Measurements from ENCODE around the gene OR8U1.

OR8U1 gene

GRCh38 chr11:56375324-56375723 is at the start of gene OR8U1:
Gene OR8U1 (plus strand): TSS chr11:56375624. CDS start chr11:56375624, 0 bp downstream.
- no peak for TF ChIP-seq ZFX (IDR thresholded peaks at IDR 0.05)
- no peak for TF ChIP-seq CTCF (conservative IDR thresholded peaks at IDR 0.05)
- H3K27ac ChIP-seq: no peak within 1 kb of the TSS

GRCh38 chr11:56331861-56332491 is 43.4 kb upstream of the OR8U1 start:
- TF ChIP-seq CTCF (conservative IDR thresholded peaks at IDR 0.05): no peak
- TF ChIP-seq ZFX (IDR thresholded peaks at IDR 0.05): no peak
- H3K27ac ChIP-seq: peak overlapping the region; percentile 38; the same call in 1 of the 2 replicates

GRCh38 chr11:56333156-56333555 is 42.3 kb upstream of the OR8U1 start:
- no peak overlapping the region for H3K27ac ChIP-seq
- TF ChIP-seq ZFX (IDR thresholded peaks at IDR 0.05) (no peak), CTCF (conservative IDR thresholded peaks at IDR 0.05) (no peak)

- H3K27ac ChIP-seq: no peak overlapping the region
- TF ChIP-seq CTCF (conservative IDR thresholded peaks at IDR 0.05) (no peak), ZFX (IDR thresholded peaks at IDR 0.05) (no peak)
Measured at GRCh38 chr11:56340289-56340688, 35.1 kb upstream of the OR8U1 start.

- no peak within 1 kb of the TSS for H3K27ac ChIP-seq
- TF ChIP-seq ZFX (IDR thresholded peaks at IDR 0.05) (no peak), CTCF (conservative IDR thresholded peaks at IDR 0.05) (no peak)
Measured at GRCh38 chr11:56345739-56346138, 29.7 kb upstream of the OR8U1 start, which contains the start of gene OR8K1. Gene OR8K1 (plus strand): TSS chr11:56346039. CDS start chr11:56346039, 0 bp downstream.

- H3K27ac ChIP-seq: no peak within 1 kb of the TSS
- TF ChIP-seq ZFX (IDR thresholded peaks at IDR 0.05) (no peak), CTCF (conservative IDR thresholded peaks at IDR 0.05) (no peak)
Measured at GRCh38 chr11:56353991-56354390, 21.4 kb upstream of the OR8U1 start, which contains the start of gene OR8J1. Gene OR8J1 (plus strand): TSS chr11:56354291. CDS start chr11:56360247, 5,956 bp downstream.

GRCh38 chr11:56380120-56380519 is 4.7 kb downstream of the OR8U1 start:
- TF ChIP-seq ZFX (IDR thresholded peaks at IDR 0.05): no peak
- no peak overlapping the region for H3K27ac ChIP-seq

GRCh38 chr11:56394381-56394780 is 19.0 kb downstream of the OR8U1 start:
- TF ChIP-seq ZFX (IDR thresholded peaks at IDR 0.05): no peak
- TF ChIP-seq CTCF (conservative IDR thresholded peaks at IDR 0.05): no peak

More at GRCh38 chr11:56394381-56394780, 19.0 kb downstream of the OR8U1 start:
- H3K27ac ChIP-seq: no peak overlapping the region
